GOT3 (cell line): Measurements from ENCODE around the gene BRCA1.
"Not testable (repeated sequence)": the region's sequence is repeated elsewhere in the genome, so short reads cannot be mapped to it uniquely, and the experiment has no call there.

Experiments
- DNase-seq: peaks from one replicate; lab custom pipeline; 2025; ENCODE audit warnings: mixed read lengths; lab: John Stamatoyannopoulos, UW

The BRCA1 gene

GRCh38 chr17:43125133-43125966 lies at the start of gene BRCA1:
BRCA1 (minus strand) TSS chr17:43125364; CDS start chr17:43124096, 1,268 bp downstream.
- peak; percentile 74 for DNase-seq

DNA sequence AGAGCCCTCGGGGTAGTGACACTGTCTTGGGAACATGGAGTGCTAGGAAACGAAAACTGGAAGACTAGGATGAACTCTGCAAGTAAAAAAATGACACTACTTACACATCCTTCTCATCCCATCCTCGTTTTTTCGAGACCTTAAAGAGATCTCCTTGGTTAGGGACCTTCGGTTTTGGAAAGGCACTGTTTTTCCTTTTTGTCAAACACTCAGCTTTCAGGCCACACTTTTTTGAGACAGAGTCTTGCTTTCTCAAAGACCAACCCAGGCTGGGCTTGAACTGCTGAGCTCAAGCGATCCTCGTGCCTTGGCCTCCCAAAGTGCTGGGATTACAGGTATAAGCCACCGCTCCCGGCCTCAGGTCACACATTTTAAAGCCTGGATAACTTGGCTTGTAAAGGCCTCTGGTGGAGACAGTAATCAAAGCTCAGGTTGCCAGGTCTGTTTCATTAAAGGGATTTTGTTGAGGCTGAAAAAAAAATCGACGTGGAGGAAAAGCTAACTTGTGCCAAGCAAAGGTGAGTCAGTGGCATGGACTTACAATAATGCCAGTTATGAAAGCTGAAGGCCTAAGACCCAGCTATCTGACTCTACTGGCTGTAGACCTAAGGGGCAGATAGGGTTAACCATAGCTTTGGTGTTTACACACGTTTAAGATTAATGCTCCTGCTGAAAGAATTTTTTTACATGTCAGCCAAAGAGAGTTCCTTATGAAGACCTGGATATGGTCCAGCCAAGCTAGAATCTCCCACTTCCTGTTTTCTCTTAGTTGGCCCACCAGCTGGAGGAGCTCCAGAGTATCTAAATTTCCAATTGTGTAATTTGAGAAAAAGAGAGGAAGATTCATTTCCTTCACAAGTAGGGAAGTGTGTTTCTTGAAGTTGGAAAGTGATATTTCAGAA lies 46.7 kb upstream of the BRCA1 start:
- no peak for DNase-seq

DNA sequence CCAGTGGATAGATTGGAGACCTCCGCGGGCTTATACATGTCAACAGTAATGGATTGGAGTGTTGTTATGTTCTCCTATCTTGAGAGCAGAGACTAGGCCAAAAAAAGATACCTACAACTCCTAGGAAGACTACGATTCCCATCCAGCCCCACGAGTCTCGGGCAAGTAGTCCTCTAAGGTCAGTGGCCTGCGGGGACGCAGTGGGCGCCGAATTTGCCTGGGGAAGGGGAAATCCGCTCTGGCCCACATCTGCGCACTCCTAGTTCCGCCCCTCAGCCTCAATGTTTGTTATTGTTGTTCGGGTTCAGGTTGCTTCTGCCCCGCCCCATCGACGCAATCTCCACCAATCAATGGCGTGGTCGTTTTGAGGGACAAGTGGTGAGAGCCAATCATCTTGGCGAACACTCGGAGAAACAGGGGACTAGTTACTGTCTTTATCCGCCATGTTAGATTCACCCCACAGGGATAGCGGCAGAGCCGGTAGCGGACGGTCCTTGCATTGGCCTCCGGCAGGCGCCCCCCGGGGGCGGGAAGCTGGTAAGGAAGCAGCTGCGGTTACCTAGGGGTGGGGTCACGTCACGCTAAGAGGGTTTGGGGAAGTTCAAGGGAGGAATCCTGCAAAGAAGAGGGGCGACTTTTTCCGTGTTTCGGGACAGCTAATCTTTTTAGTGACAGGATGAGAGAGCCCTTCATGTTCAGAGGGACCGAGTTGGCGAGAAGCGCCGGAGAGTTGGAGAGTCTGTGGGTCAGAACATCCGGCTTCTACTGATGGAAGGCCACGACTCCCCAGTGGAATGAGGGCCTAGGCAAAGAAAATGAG lies 45.8 kb upstream of the BRCA1 start, which contains the start of gene NBR1:
Gene NBR1 (plus strand): TSS at position 449 of the 820 bp plus-strand sequence. CDS start 4,586 bp downstream, outside the sequence.
- DNase-seq: peak; percentile 80

- peak; percentile 73 for DNase-seq
Measured at GRCh38 chr17:43170140-43170765, 45.1 kb upstream of the BRCA1 start.

GRCh38 chr17:43169561-43170139 lies 44.5 kb upstream of the BRCA1 start:
- no peak for DNase-seq

DNA sequence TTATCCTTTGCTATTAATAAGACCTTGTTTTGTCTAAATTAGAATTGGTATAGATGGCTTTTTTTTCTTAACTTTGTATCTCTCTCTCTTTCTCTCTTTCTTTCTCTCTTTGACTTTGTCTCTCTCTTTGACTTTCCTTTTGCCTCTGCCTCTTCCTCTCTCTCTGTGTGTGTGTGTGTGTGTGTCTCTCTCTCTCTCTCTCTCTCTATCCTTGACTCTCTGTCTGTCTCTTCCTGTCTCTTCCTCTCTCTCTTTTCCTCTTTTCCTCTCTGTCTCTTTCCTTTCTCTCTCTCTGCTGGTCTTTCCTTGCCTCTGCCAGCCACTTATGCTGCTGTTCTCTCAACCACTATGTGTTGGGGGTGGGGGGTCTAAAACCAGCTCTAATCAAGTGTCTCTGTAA lies 40.8 kb upstream of the BRCA1 start:
- not testable (repeated sequence) for DNase-seq

- not testable (repeated sequence) for DNase-seq
Measured at GRCh38 chr17:43159957-43160356, 34.8 kb upstream of the BRCA1 start.

DNA sequence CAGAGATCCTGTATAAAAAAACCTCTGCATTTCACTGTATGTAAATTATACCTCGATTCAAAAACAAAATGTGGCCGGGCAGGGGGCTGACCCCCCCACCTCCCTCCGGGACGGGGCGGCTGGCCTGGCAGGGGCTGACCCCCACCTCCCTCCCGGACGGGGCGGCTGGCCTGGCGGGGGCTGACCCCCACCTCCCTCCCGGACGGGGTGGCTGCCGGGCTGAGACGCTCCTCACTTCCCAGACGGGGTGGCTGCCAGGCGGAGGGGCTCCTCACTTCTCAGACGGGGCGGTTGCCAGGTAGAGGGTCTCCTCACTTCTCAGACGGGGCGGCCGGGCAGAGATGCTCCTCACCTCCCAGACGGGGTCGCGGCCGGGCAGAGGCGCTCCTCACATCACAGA lies 34.1 kb upstream of the BRCA1 start:
- not testable (repeated sequence) for DNase-seq

GRCh38 chr17:43155666-43156065 lies 30.5 kb upstream of the BRCA1 start:
- DNase-seq: no peak

- not testable (repeated sequence) for DNase-seq
Measured at GRCh38 chr17:43153197-43153835, 28.2 kb upstream of the BRCA1 start.

- DNase-seq: no peak
Measured at GRCh38 chr17:43151880-43152456, 26.8 kb upstream of the BRCA1 start.

- no peak for DNase-seq
Measured at GRCh38 chr17:43146649-43147048, 21.5 kb upstream of the BRCA1 start.

GRCh38 chr17:43143201-43143600 lies 18.0 kb upstream of the BRCA1 start:
- no peak for DNase-seq

DNA sequence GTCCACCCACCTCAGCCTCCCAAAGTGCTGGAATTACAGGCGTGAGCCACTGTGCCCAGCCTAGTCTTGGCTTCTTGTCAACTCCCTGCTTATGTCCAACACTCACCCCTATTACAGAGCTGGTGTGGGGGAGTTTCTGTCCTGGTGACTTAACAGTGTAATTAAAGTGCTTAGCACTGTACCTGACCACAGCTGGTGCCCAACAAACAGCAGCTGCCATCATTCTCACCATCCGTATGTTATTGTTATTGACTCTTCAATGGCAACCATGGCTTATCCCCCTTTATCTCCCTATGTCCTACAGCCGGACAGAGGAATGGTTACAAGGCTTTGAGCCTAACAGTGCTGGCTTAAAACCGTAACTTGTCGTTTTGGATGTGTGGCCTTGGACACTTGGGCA lies 17.0 kb upstream of the BRCA1 start:
- no peak for DNase-seq

- DNase-seq: no peak
Measured at GRCh38 chr17:43140396-43141332, 15.5 kb upstream of the BRCA1 start.

DNA sequence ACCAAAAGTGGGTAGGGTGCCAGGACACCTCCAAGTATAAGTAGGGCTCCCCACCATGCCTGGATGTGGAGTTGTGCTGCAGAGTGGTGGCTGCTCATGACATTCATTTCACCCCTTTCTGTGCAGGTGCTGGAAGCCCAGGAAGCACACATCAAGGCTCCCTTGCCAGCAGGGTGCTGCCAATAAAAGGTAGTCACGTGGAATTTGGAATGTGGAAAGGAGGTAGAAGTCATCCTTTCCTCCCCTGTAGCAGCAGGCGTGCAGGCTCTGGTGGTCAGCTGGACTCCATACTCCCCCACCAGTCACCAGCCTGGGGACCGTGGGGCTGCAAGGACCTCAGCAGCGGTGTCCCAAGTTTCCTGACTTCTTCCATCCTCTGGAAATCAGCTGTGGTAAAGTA lies 13.4 kb upstream of the BRCA1 start:
- DNase-seq: not testable (repeated sequence)

GRCh38 chr17:43136574-43136973 lies 11.4 kb upstream of the BRCA1 start:
- DNase-seq: not testable (repeated sequence)

DNA sequence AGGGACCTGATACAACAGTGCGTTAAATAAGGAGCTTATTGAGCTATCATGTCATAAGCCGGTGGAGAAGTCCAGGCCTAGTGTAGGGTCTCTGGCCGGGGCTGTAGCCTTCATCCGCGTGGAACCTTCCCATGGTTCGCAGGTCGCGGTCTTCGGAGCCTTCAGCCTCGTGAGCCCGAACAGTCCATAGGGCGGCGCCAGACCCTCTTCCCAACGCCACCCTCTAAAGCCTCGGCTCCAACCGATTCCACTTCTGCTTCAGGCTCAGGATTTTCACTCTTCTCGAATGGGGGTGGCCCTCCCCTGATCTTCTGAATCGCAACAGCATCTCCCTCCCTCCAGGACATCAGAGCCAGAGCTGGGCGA lies 10.3 kb upstream of the BRCA1 start:
- no peak for DNase-seq
